NCI-H1092 treated with DMSO at 0.1 percent for 48 hours (cell line): Measurements from ENCODE around the gene AIF1.

Source experiments
- DNase-seq: peaks from one replicate; lab custom pipeline; 2025; lab: John Stamatoyannopoulos, UW

AIF1 gene

GRCh38 chr6:31642798-31643570, 27.9 kb downstream of the AIF1 start:
- DNase-seq = no peak

- DNase-seq = no peak
Observed at GRCh38 chr6:31643818-31644454, 28.9 kb downstream of the AIF1 start.

GRCh38 chr6:31645325-31645724, 30.3 kb downstream of the AIF1 start:
- DNase-seq = no peak

GRCh38 chr6:31651602-31652191, 36.7 kb downstream of the AIF1 start:
- peak; percentile 46 for DNase-seq

GRCh38 chr6:31652925-31653724, 38.1 kb downstream of the AIF1 start:
- peak; percentile 96 for DNase-seq

- no peak for DNase-seq
Observed at GRCh38 chr6:31654574-31655348, 39.7 kb downstream of the AIF1 start.

- DNase-seq = no peak
Observed at GRCh38 chr6:31655349-31656237, 40.6 kb downstream of the AIF1 start, which contains the start of gene APOM. APOM (plus strand) TSS chr6:31655894; CDS start chr6:31655967, 73 bp downstream.

GRCh38 chr6:31657406-31658157, 42.5 kb downstream of the AIF1 start:
- DNase-seq = no peak

GRCh38 chr6:31658158-31658688, 43.2 kb downstream of the AIF1 start:
- no peak for DNase-seq

GRCh38 chr6:31658983-31659648, 44.1 kb downstream of the AIF1 start:
- DNase-seq = no peak

GRCh38 chr6:31659649-31660380, 44.8 kb downstream of the AIF1 start:
- DNase-seq = no peak

GRCh38 chr6:31660381-31661261, 45.6 kb downstream of the AIF1 start, which contains the start of gene C6orf47:
C6orf47 (minus strand) TSS chr6:31660778; CDS start chr6:31659947, 831 bp downstream.
- DNase-seq = peak; percentile 56

GRCh38 chr6:31661262-31662123, 46.5 kb downstream of the AIF1 start:
- DNase-seq = no peak

- DNase-seq = no peak
Observed at GRCh38 chr6:31662124-31662723, 47.2 kb downstream of the AIF1 start.

GRCh38 chr6:31663126-31663960, 48.3 kb downstream of the AIF1 start:
- DNase-seq = no peak
